Bronchial epithelial cell (primary cell): ENCODE results near the gene NDFIP2. TPM values are rescaled to one million over a fixed set of nuclear protein-coding genes. Genes with fewer than 3 reads are reported as not detected.
A peak's percentile ranks its signal among the peaks of the same experiment; 100 is the strongest.

Experiments used
- DNase-seq: peaks from one replicate; pipeline ENCODE4 v3.0.0-alpha.2; 2010; ENCODE audit warnings: low read depth
- FAIRE-seq: peaks from 2 replicates; lab custom pipeline; 2011; peaks lifted over from hg19 to GRCh38; lab: Jason Lieb, UNC
- H3K27me3 ChIP-seq: 2 replicates; pipeline ENCODE4 v1.5.1; 2011; ENCODE audit warnings: low read length; ENCODE audit not compliant: control insufficient read depth, insufficient read depth
- H3K36me3 ChIP-seq: 2 replicates; pipeline ENCODE4 v1.5.1; 2011; ENCODE audit warnings: low read length; ENCODE audit not compliant: control insufficient read depth, insufficient read depth
- H3K4me3 ChIP-seq: 2 replicates; pipeline ENCODE4 v1.5.1; 2011; ENCODE audit warnings: mild to moderate bottlenecking, low read depth, low read length, control low read depth
- CTCF ChIP-seq: IDR thresholded peaks from 2 replicates; pipeline ENCODE4 v1.5.1; 2011; ENCODE audit warnings: mild to moderate bottlenecking, moderate library complexity, low read length, control low read depth, inconsistent platforms; ENCODE audit not compliant: insufficient read depth, severe bottlenecking
- total RNA-seq: library from RNA; depleted of rRNA; stranded (reverse); fragments of >200 nt; gene quantifications from 2 replicates; pipeline ENCODE4 v1.2.1, GENCODE V29; 2014

NDFIP2 gene
- total RNA-seq, 1 donor from 2014 or later = 80.0 TPM

GRCh38 chr13:79522583-79522982, 41.6 kb downstream of the NDFIP2 start:
- no peak for TF ChIP-seq CTCF
- FAIRE-seq = no peak

GRCh38 chr13:79525064-79525857, 44.3 kb downstream of the NDFIP2 start:
- Histone ChIP-seq H3K27me3 (no peaks in the 10 kb centered on the region), H3K36me3 (peaks cover 6% of the 10 kb centered on the region), H3K4me3 (no peak overlapping the region)
- no peak for FAIRE-seq
- no peak for TF ChIP-seq CTCF
- peak; percentile 75 for DNase-seq

More at GRCh38 chr13:79522583-79522982, 41.6 kb downstream of the NDFIP2 start:
- Histone ChIP-seq H3K4me3 (no peak overlapping the region), H3K36me3 (peaks cover 6% of the 10 kb centered on the region), H3K27me3 (no peaks in the 10 kb centered on the region)
- DNase-seq = peak; percentile 29

- DNase-seq = no peak
- no peak for TF ChIP-seq CTCF
- Histone ChIP-seq H3K4me3 (no peak overlapping the region), H3K27me3 (no peaks in the 10 kb centered on the region), H3K36me3 (peaks cover 4% of the 10 kb centered on the region)
- FAIRE-seq = no peak
These were observed 46.7 kb downstream of the NDFIP2 start for GRCh38 chr13:79527698-79528097.

GRCh38 chr13:79528356-79528755, 47.4 kb downstream of the NDFIP2 start:
- FAIRE-seq = no peak
- H3K36me3 ChIP-seq = peaks cover 1% of the 10 kb centered on the region
- no peak for TF ChIP-seq CTCF
- no peaks in the 10 kb centered on the region for H3K27me3 ChIP-seq
- peak; percentile 49 for DNase-seq
- H3K4me3 ChIP-seq = no peak overlapping the region

- FAIRE-seq = no peak
- no peak overlapping the region for H3K4me3 ChIP-seq
- peaks cover 1% of the 10 kb centered on the region for H3K36me3 ChIP-seq
- no peaks in the 10 kb centered on the region for H3K27me3 ChIP-seq
- TF ChIP-seq CTCF = no peak
- DNase-seq = no peak
These were observed 47.8 kb downstream of the NDFIP2 start for GRCh38 chr13:79528759-79529191.
